GM10266 (cell line): Measurements from ENCODE around the gene DNM3.

Experiments used
- DNase-seq: peaks from one replicate; pipeline ENCODE4 v3.0.0; 2012; ENCODE audit errors: extremely low spot score
- TF ChIP-seq, protein P1 (sequence below): IDR thresholded peaks from 2 replicates; pipeline ENCODE4 v1.5.1; 2012; ENCODE audit warnings: mild to moderate bottlenecking, low read depth; ENCODE audit not compliant: control insufficient read depth, insufficient read depth; ENCODE audit errors: missing control alignments

Gene DNM3

DNA sequence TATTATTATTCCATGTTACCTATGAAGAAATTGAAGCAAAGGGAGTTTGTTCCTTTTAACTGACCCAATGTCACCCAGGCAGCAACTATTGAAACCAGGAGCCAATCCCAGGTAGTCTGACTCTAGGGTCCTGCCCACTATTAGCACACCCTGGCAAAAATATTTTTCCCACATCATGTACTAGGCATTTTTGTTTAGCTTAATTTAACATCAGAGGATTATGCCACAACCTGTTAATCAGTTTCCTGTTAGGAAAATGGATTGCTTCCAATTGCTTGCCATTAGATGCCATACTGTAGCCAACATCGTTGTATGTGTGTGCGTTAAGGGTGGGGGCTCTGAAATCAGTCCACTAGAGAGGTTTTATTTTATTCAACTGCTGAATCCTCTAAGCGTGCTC lies 281.1 kb downstream of the DNM3 start:
- DNase-seq: no peak
- TF ChIP-seq, protein P1, sequence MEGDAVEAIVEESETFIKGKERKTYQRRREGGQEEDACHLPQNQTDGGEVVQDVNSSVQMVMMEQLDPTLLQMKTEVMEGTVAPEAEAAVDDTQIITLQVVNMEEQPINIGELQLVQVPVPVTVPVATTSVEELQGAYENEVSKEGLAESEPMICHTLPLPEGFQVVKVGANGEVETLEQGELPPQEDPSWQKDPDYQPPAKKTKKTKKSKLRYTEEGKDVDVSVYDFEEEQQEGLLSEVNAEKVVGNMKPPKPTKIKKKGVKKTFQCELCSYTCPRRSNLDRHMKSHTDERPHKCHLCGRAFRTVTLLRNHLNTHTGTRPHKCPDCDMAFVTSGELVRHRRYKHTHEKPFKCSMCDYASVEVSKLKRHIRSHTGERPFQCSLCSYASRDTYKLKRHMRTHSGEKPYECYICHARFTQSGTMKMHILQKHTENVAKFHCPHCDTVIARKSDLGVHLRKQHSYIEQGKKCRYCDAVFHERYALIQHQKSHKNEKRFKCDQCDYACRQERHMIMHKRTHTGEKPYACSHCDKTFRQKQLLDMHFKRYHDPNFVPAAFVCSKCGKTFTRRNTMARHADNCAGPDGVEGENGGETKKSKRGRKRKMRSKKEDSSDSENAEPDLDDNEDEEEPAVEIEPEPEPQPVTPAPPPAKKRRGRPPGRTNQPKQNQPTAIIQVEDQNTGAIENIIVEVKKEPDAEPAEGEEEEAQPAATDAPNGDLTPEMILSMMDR: no peak

DNA sequence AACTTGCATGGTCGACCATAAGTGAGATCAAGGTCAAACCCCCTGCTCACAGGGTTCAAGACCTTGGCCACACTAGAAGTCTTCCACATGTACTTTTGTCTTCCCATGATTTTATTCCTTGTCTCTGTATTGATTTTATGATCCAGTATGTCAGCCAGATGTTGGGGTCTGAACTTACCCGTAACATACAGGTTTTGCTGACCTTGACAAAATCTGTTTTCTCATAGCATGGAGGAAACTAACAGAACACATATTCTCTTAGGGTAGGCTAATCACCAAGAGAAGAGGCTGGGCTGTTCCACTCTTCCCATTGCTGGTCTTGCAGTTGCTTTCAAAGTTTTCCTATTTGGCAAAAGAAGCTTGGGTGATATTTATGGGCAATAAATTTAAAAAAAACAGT lies 284.0 kb downstream of the DNM3 start:
- TF ChIP-seq, protein P1: no peak
- no peak for DNase-seq

DNA sequence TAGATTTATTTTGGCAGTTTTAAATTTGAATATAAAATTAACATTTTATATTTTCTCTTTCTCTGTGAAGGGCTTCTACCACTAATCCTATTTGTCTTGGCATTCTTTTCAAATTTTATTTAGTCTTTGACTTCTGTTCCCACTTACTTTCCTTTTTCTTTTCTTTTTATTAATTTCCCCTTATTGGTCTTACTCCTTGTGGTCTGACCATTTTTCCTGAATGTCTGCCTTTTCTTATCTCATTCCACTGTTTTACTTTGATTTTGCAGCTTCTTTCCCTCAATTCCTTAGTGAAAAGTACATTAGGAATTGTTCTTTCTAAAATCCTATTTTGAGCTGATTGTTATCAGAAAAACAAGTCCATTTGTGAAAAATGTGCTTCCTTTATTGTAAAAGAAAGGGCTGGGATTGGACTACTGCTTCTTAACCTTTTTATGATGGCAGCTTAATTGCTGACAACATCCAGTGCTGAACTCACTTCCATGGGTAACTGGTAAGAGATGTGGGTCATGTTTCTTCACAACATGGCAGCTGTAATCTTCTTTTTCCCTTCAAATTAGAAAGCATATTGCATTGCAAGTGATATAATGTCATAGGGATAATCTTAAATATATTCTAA lies 284.6 kb downstream of the DNM3 start:
- DNase-seq: no peak
- TF ChIP-seq, protein P1: no peak

DNA sequence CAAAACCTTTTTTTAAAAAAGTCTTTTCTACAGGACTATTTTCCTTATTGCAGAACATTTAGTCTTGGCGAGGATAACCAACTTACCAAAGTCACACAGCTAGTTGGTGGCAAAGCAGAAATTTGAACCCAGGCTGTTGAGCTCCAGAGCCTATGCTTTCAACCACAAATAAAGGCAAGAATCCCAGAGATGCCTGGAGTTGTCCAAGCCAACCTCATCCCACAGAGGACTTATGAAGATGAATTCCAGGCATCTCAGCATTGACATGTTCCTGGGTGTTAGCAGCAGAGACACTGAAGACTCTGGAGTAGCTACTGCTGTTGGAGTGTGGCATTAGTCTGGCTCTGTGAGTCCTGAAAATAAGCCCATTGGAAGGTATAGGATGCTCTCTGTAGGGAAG lies 291.5 kb downstream of the DNM3 start:
- no peak for DNase-seq
- TF ChIP-seq, protein P1: no peak

DNA sequence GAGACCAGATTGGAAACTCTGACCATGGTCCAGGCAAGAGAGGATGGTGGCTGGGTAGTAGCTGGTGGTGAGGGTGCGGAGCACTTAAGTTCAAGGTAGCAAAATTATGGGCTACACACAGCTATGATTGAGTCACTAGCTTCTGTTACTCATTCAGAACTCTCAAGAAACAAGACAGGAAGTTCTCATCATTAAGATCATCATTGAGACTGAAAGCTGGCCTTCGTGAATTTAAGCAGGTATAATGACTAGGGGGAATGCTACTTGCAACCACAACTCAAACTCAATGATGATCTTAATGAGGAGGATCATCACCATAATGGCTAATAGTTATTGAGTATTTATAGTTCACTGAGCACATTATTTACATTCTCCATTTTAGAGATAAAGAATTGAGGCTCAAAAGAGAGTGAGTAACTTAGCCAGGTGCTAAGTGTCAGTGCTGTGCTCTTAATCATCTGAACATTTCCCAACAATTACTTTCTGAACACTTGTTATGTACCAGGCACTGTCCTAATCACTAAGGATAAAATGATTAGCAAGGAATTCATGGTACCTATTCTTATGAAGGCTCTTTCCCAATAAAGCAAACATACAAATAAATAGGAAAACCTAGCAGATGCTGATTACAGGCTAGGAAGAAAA lies 292.9 kb downstream of the DNM3 start:
- DNase-seq: no peak
- TF ChIP-seq, protein P1: no peak

DNA sequence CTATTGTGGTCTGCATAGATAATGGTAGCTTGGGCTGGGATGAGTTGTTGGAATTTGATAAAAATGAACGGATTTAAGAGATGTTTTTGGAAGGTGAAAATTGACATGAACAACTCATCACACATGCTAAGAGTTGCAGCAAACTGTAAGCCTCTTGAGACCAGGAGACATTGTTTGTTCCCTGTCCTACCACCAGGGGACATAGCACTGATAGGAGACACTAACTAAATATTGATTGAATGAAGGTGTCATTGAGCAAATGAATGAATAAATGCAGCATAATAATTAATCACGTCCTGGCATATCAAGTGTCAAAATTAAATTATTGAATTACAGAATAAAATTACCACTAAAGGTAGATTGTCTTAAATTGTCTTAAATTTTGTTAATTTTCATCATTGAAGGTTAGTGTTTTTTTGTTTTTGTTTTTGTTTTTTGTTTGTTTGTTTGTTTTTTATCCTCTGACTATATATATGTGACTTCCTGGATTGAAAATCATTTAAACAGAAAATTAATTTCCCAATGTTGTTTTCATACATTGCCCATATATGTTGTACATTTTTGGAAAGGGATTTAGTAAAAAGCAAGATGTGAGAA lies 293.9 kb downstream of the DNM3 start:
- peak; percentile 19 for DNase-seq
- TF ChIP-seq, protein P1: peak; percentile 65
